ENCODE data around the gene DRD2. TPM values are rescaled to one million over a fixed set of nuclear protein-coding genes. Genes with fewer than 3 reads are reported as not detected.

DRD2 gene
- total RNA-seq, 4 donors from 2014 or later, result 0.41 to 31.3 TPM; not detected in 2

DNA sequence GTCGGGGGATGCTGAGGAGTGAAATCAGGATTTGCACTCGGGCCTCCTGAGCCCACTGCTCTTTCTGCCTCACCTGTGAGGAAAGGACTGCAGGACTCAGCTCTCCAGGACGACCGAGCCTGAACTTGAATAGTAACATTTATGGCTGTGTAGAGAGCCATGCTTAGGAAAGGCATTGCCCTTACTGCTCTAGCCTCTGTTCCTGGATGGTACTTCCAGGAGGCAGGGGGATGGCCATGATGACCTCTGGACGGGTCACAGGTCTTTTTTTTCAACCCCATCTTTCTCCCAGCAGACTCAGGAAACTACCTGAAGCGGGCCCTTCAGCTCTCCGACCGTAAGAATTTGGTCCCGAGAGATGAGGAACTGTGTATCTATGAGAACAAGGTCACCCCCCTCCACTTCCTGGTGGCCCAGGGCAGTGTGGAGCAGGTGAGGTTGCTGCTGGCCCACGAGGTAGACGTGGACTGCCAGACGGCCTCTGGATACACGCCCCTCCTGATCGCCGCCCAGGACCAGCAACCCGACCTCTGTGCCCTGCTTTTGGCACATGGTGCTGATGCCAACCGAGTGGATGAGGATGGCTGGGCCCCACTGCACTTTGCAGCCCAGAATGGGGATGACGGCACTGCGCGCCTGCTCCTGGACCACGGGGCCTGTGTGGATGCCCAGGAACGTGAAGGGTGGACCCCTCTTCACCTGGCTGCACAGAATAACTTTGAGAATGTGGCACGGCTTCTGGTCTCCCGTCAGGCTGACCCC is 76.3 kb downstream of the DRD2 start:
- DNase-seq, result no peak
- no peaks in the 10 kb centered on the region for H3K9me3 ChIP-seq
- no peak for ATAC-seq
- H3K4me3 ChIP-seq, result no peak overlapping the region
- H3K27me3 ChIP-seq, result no peaks in the 10 kb centered on the region
- no peaks in the 10 kb centered on the region for H3K36me3 ChIP-seq
- H3K27ac ChIP-seq, result no peak overlapping the region
- no peak for TF ChIP-seq CTCF (IDR thresholded peaks at IDR 0.05 in 4 of 5, conservative IDR thresholded peaks at IDR 0.05 in 1 of 5)
- no peak for TF ChIP-seq POLR2A (IDR thresholded peaks at IDR 0.05)
- in situ Hi-C loops (cut with MboI; ENCODE audit: low sequenced_read_pairs in 4 of 4) (no loop called here), intact Hi-C loops (cut with DNase I; ENCODE audit: low total_unique reads) (no loop called here)
- peaks cover 0 to 4% of the 10 kb centered on the region in 2 donors for H3K4me1 ChIP-seq

DNA sequence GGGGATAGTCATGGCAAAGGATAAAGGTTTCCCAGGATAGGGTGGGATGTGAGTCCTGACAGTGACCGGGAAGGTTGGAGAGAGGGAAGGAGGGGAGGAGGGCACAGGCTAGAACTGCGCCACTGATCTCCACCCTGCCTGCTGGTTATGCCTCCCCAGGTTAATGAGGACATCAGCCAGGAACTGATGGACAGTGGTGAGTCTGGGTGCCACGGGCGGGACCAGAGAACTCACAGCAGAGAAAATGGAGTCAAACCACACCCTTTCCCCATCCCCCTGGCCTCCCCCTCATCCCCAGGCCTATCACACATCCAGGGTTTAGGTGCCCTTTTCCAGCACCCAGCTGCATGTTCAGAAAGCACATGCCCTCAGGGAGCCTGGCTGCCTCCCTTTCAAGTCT is 77.4 kb downstream of the DRD2 start:
- no peaks in the 10 kb centered on the region for H3K9me3 ChIP-seq
- TF ChIP-seq POLR2A (IDR thresholded peaks at IDR 0.05), result no peak
- no peak for TF ChIP-seq CTCF (IDR thresholded peaks at IDR 0.05 in 4 of 5, conservative IDR thresholded peaks at IDR 0.05 in 1 of 5)
- no peak overlapping the region for H3K27ac ChIP-seq
- intact Hi-C loops (cut with DNase I; ENCODE audit: low total_unique reads), result no loop called here
- no peaks in the 10 kb centered on the region for H3K27me3 ChIP-seq
- ATAC-seq (no peak), DNase-seq (no peak)
- no peak overlapping the region for H3K4me3 ChIP-seq
- H3K36me3 ChIP-seq, result no peaks in the 10 kb centered on the region
- in situ Hi-C loops (cut with MboI; ENCODE audit: low sequenced_read_pairs in 4 of 4), result no loop called here
- peaks cover 0 to 4% of the 10 kb centered on the region in 2 donors for H3K4me1 ChIP-seq

- TF ChIP-seq POLR2A (IDR thresholded peaks at IDR 0.05) (no peak), CTCF (IDR thresholded peaks at IDR 0.05 in 4 of 5, conservative IDR thresholded peaks at IDR 0.05 in 1 of 5) (no peak)
- Histone ChIP-seq H3K9me3 (no peaks in the 10 kb centered on the region), H3K4me3 (no peak overlapping the region), H3K27me3 (no peaks in the 10 kb centered on the region), H3K4me1 (peaks cover 0 to 4% of the 10 kb centered on the region in 2 donors), H3K27ac (no peak overlapping the region), H3K36me3 (no peaks in the 10 kb centered on the region)
- ATAC-seq (no peak), DNase-seq (no peak)
- in situ Hi-C loops (cut with MboI; ENCODE audit: low sequenced_read_pairs in 4 of 4) (no loop called here), intact Hi-C loops (cut with DNase I; ENCODE audit: low total_unique reads) (no loop called here)
These were observed 78.0 kb downstream of the DRD2 start for GRCh38 chr11:113397212-113397611.

DNA sequence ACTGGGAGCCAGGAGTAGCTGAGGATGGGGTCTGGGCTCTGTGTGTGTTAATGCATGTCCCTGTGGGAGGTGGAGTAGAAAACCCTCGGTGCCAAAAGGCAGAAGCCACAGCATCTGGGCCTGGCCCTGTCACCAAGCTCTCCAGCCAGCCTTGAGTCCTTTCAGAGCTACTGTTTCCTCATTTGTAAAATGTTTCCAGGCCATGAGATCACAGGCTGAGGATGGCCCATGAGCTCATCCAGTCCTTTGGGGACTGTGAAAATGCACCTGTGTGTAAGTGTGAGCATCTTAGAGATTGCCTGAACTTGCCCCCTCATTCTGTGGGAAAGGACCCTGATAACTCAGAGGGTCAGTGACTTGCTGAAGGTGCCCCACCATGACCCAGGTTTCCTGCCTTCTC is 78.5 kb downstream of the DRD2 start:
- H3K4me3 ChIP-seq, result no peak overlapping the region
- TF ChIP-seq CTCF (IDR thresholded peaks at IDR 0.05 in 4 of 5, conservative IDR thresholded peaks at IDR 0.05 in 1 of 5) (no peak), POLR2A (IDR thresholded peaks at IDR 0.05) (no peak)
- peaks cover 0 to 4% of the 10 kb centered on the region in 2 donors for H3K4me1 ChIP-seq
- ATAC-seq (no peak), DNase-seq (no peak)
- in situ Hi-C loops (cut with MboI; ENCODE audit: low sequenced_read_pairs in 4 of 4), result no loop called here
- no peaks in the 10 kb centered on the region for H3K9me3 ChIP-seq
- intact Hi-C loops (cut with DNase I; ENCODE audit: low total_unique reads), result no loop called here
- no peak overlapping the region for H3K27ac ChIP-seq
- H3K36me3 ChIP-seq, result no peaks in the 10 kb centered on the region
- no peaks in the 10 kb centered on the region for H3K27me3 ChIP-seq

All from gastrocnemius medialis (tissue), 4 donors.